K562 (cell line): ENCODE measurements around the gene RAMP2. TPM values are rescaled to one million over a fixed set of nuclear protein-coding genes. Genes with fewer than 3 reads are reported as not detected.

ENCODE experiments used
- ATAC-seq: fragments of 200-7000 bp; cut with Tn5 transposase; 3 replicates; pipeline ENCODE4 v1.9.1; 2020; ENCODE audit warnings: moderate library complexity
- BruUV-seq: library from RNA; stranded (reverse); fragments of 400-500 nt; replicated peaks from 2 replicates; lab custom pipeline; 2021; lab: Mats Ljungman, UMichigan
- CTCF ChIA-PET: fragments of 300-600 bp; formaldehyde crosslinking; extraction: SDS; loops from one replicate; lab custom pipeline; 2021; ENCODE audit warnings: low intra/inter-chr PET ratio; lab: Yijun Ruan, JAX
- POLR2A ChIA-PET: fragments of 300-600, 350-650 bp; sonication (Branson Sonifier 250); formaldehyde crosslinking; extraction: SDS; loops from one replicate; lab custom pipeline; 2021; ENCODE audit warnings: antibody characterized with exemption, inconsistent platforms; lab: Yijun Ruan, JAX
- DNase-seq, 4 experiments: peaks; one replicate each; pipeline versions ENCODE4 v3.0.0 to v3.0.0-alpha.2; 2011 to 2018; ENCODE audit warnings: low spot score in 3 of 4, mixed read lengths in 3 of 4; ENCODE audit errors: extremely low read depth in 1 of 4
- FAIRE-seq: peaks from 2 replicates; lab custom pipeline; 2011; peaks lifted over from hg19 to GRCh38; lab: Jason Lieb, UNC
- H2AFZ ChIP-seq: 2 replicates; pipeline ENCODE4 v1.6.0; 2011; ENCODE audit warnings: low read depth, low read length, control low read depth, inconsistent platforms
- H3K27ac ChIP-seq: fragments of 200-600 bp; 3 replicates; pipeline ENCODE4 v1.8.0; 2011; ENCODE audit warnings: low read depth, mild to moderate bottlenecking, control low read depth, inconsistent platforms, low read length, moderate library complexity, mixed read lengths; ENCODE audit errors: extremely low read depth
- H3K27me3 ChIP-seq, 2 experiments: fragments of 300-600 bp in 1 of 2; 2 replicates in 1 of 2; 3 replicates in 1 of 2; pipeline versions ENCODE4 v1.6.0 to v1.8.0; 2011; ENCODE audit warnings: inconsistent platforms in 2 of 2, low read length in 2 of 2, mild to moderate bottlenecking in 1 of 2, mixed read lengths in 1 of 2, moderate library complexity in 1 of 2; ENCODE audit not compliant: control insufficient read depth in 2 of 2, insufficient read depth in 2 of 2
- H3K36me3 ChIP-seq: fragments of 300-600 bp; 3 replicates; pipeline ENCODE4 v1.8.0; 2011; ENCODE audit warnings: mild to moderate bottlenecking, low read length, inconsistent platforms; ENCODE audit not compliant: control insufficient read depth, insufficient read depth
- H3K4me1 ChIP-seq, 2 experiments: fragments of 200-600 bp in 1 of 2; replicated peaks in 1 of 2; 2 replicates in 1 of 2; 3 replicates in 1 of 2; pipeline versions ENCODE4 v1.5.1 to v1.8.0; 2011; ENCODE audit warnings: inconsistent platforms in 2 of 2, low read length in 2 of 2, mild to moderate bottlenecking in 1 of 2, mixed read lengths in 1 of 2, moderate library complexity in 1 of 2; ENCODE audit not compliant: control insufficient read depth in 2 of 2, insufficient read depth in 2 of 2
- H3K4me2 ChIP-seq: 2 replicates; pipeline ENCODE4 v1.6.1; 2011; ENCODE audit warnings: low read length, control low read depth, inconsistent platforms, mixed read lengths; ENCODE audit not compliant: insufficient read depth
- H3K4me3 ChIP-seq: fragments of 200-600 bp; sonication (generic), shearing (Covaris generic); 2 replicates; pipeline ENCODE4 v1.5.1; 2016; ENCODE audit warnings: control low read depth, inconsistent platforms
- H3K79me2 ChIP-seq: fragments of 200-600 bp; 3 replicates; pipeline ENCODE4 v1.8.0; 2011; ENCODE audit warnings: low read length, inconsistent platforms; ENCODE audit not compliant: control insufficient read depth, insufficient read depth
- H3K9ac ChIP-seq, 2 experiments: 2 replicates each; pipeline versions ENCODE4 v1.6.0 to v1.6.1; 2011; ENCODE audit warnings: low read depth in 2 of 2, low read length in 2 of 2, control low read depth in 1 of 2, inconsistent platforms in 1 of 2, mild to moderate bottlenecking in 1 of 2, mixed read lengths in 1 of 2; ENCODE audit not compliant: insufficient read depth in 1 of 2
- H3K9me1 ChIP-seq: one replicate; pipeline ENCODE4 v1.6.0; 2011; ENCODE audit warnings: inconsistent platforms, mild to moderate bottlenecking, low read length, moderate library complexity; ENCODE audit not compliant: control insufficient read depth, insufficient read depth
- H3K9me3 ChIP-seq: replicated peaks from 2 replicates; pipeline ENCODE4 v1.5.1; 2011; ENCODE audit warnings: low read depth, low read length, inconsistent platforms; ENCODE audit not compliant: control insufficient read depth, insufficient read depth
- H4K20me1 ChIP-seq: replicated peaks from 2 replicates; pipeline ENCODE4 v1.6.1; 2011; ENCODE audit warnings: low read length, inconsistent platforms, mixed read lengths; ENCODE audit not compliant: control insufficient read depth, insufficient read depth
- BDP1 ChIP-seq: IDR thresholded peaks from 3 replicates; pipeline ENCODE4 v1.6.1; 2011; ENCODE audit not compliant: insufficient read length, insufficient read depth
- BMI1 ChIP-seq: fragments of 150-350 bp; IDR thresholded peaks from 2 replicates; pipeline ENCODE4 v1.6.1; 2014; ENCODE audit warnings: low read length
- CEBPB ChIP-seq: fragments of 450-650 bp; IDR thresholded peaks from 2 replicates; pipeline ENCODE4 v1.6.1; 2016; ENCODE audit warnings: missing genetic modification characterization, missing compliant biosample characterization
- CHCHD3 ChIP-seq: fragments of 250-450 bp; sonication (Bioruptor Pico); IDR thresholded peaks from 2 replicates; pipeline ENCODE4 v2.1.2; 2022; ENCODE audit warnings: mild to moderate bottlenecking
- CTBP1 ChIP-seq: fragments of 450-650 bp; IDR thresholded peaks from 2 replicates; pipeline ENCODE4 v1.6.1; 2016; ENCODE audit warnings: borderline replicate concordance
- CUX1 ChIP-seq: fragments of 200-800 bp; sonication (Bioruptor generic); IDR thresholded peaks from 2 replicates; pipeline ENCODE4 v1.6.1; 2016; ENCODE audit warnings: missing genetic modification characterization, missing compliant biosample characterization
- HMG20B ChIP-seq: fragments of 250-450 bp; sonication (Bioruptor Pico); IDR thresholded peaks from 2 replicates; pipeline ENCODE4 v1.5.0; 2021; ENCODE audit warnings: mild to moderate bottlenecking
- MCM2 ChIP-seq: fragments of 450-650 bp; IDR thresholded peaks from 2 replicates; pipeline ENCODE4 v1.6.1; 2017; ENCODE audit warnings: low read depth, mild to moderate bottlenecking
- NCOA4 ChIP-seq: fragments of 450-650 bp; IDR thresholded peaks from 2 replicates; pipeline ENCODE4 v1.6.1; 2018; ENCODE audit warnings: mild to moderate bottlenecking; ENCODE audit not compliant: partially characterized antibody
- NCOA6 ChIP-seq: fragments of 450-650 bp; IDR thresholded peaks from 2 replicates; pipeline ENCODE4 v1.6.1; 2017; ENCODE audit warnings: mild to moderate bottlenecking
- RAD21 ChIP-seq, 2 experiments: fragments of 250-450 bp in 1 of 2; fragments of 450-650 bp in 1 of 2; sonication (Bioruptor Pico) in 1 of 2; formaldehyde crosslinking in 1 of 2; IDR thresholded peaks in 1 of 2; conservative IDR thresholded peaks in 1 of 2; 2 replicates each; pipeline versions ENCODE4 v1.4.0 to v1.8.0; 2020 to 2022; ENCODE audit warnings: mild to moderate bottlenecking in 2 of 2, moderate library complexity in 1 of 2
- RCOR1 ChIP-seq, 2 experiments: IDR thresholded peaks; 2 replicates each; pipeline ENCODE4 v1.6.1; 2012; ENCODE audit warnings: low read depth in 2 of 2, low read length in 2 of 2, borderline replicate concordance in 1 of 2, improper control_type of control experiment in 1 of 2
- SOX6 ChIP-seq: fragments of 450-650 bp; IDR thresholded peaks from 2 replicates; pipeline ENCODE4 v1.6.1; 2014; ENCODE audit warnings: mild to moderate bottlenecking
- SRSF3 ChIP-seq: fragments of 200-400 bp; formaldehyde crosslinking; IDR thresholded peaks from 2 replicates; pipeline ENCODE4 v1.6.1; 2016; ENCODE audit warnings: mild to moderate bottlenecking, low read length, moderate library complexity; ENCODE audit not compliant: insufficient read depth
- TAF9B ChIP-seq: fragments of 450-650 bp; IDR thresholded peaks from 2 replicates; pipeline ENCODE4 v1.6.1; 2018; ENCODE audit warnings: mild to moderate bottlenecking; ENCODE audit not compliant: partially characterized antibody
- TFAP4 ChIP-seq: sonication (generic); formaldehyde crosslinking; IDR thresholded peaks from 2 replicates; pipeline ENCODE4 v1.8.0; 2022; ENCODE audit warnings: missing genetic modification reagents, mild to moderate bottlenecking, moderate library complexity, borderline replicate concordance
- WHSC1 ChIP-seq: IDR thresholded peaks from one replicate; pipeline ENCODE4 v1.6.1; 2012; ENCODE audit warnings: low read length, control low read depth, inconsistent platforms
- ZNF644 ChIP-seq: fragments of 200-800 bp; sonication (Bioruptor generic); IDR thresholded peaks from 2 replicates; pipeline ENCODE4 v1.6.1; 2016; ENCODE audit warnings: low read depth, missing genetic modification characterization, missing compliant biosample characterization
- WGBS: fragments of 100-300 bp; shearing (Covaris generic); methylation state at CpG from one replicate; pipeline ENCODE4 v1.1.6; 2016; ENCODE audit warnings: low coverage, mixed read lengths; ENCODE audit not compliant: insufficient coverage; ENCODE audit errors: missing lambda C conversion rate; 5-methylcytosine and 5-hydroxymethylcytosine counted together
- in situ Hi-C: fragments of 300-500 bp; cut with MboI; formaldehyde crosslinking; loops from 4 replicates; pipeline ENCODE4 v1.15.0; 2018; ENCODE audit warnings: inconsistent platforms, mixed read lengths
- intact Hi-C: fragments of 100-400 bp; cut with micrococcal nuclease; formaldehyde crosslinking; loops from 2 replicates; pipeline ENCODE4 v1.14.2; 2022
- polyA plus RNA-seq, 8 experiments: library from polyadenylated mRNA; depleted of rRNA in 4 of 8; stranded (reverse) in 5 of 8; unstranded in 3 of 8; fragments of >200 nt; fragmentation: Nextera tagmentation in 2 of 8; fragmentation: Illumina TruSeq in 1 of 8; extraction: Ambion mirVana in 2 of 8; extraction: Trizol in 1 of 8; gene quantifications; 2 replicates each; pipeline versions ENCODE4 v1.2.1 to v1.2.3, GENCODE V29; 2011 to 2014; ENCODE audit warnings: inconsistent platforms in 1 of 8, missing spikeins in 1 of 8
- total RNA-seq, 7 experiments: library from RNA; depleted of rRNA in 6 of 7; stranded (reverse); fragments of >200 nt in 6 of 7; fragmentation: Illumina TruSeq in 2 of 7; extraction: Trizol in 2 of 7; gene quantifications; 2 replicates each; pipeline versions ENCODE4 v1.2.1 to v1.2.3, GENCODE V29; 2011 to 2021; ENCODE audit warnings: low replicate concordance in 1 of 7

RAMP2 gene
- total and polyA plus RNA-seq, 9 of the 15 experiments (the other 6 are each of a cell fraction or from before 2014, with no cell fraction given) = not detected

- H4K20me1 ChIP-seq = no peaks in the 10 kb centered on the region
- H3K9ac ChIP-seq = no peak overlapping the region
- peak; percentile 90 for ATAC-seq
- intact Hi-C loops (loop anchor here (1.0 to 5.0 kb wide), 3 partner anchors 42 to 216 kb away; partner anchors contain the start of gene BECN1), in situ Hi-C loops (loop anchor here (5.0 to 10.0 kb wide), 2 partner anchors 101 to 214 kb away; partner anchors contain the start of gene BECN1)
- no peaks in the 10 kb centered on the region for H3K79me2 ChIP-seq
- H3K4me1 ChIP-seq = no peaks in the 10 kb centered on the region
- FAIRE-seq = peak; percentile 88
- ChIA-PET CTCF (interaction anchor here (1.4 to 3.8 kb wide), 3 partner anchors 42 to 217 kb away, joined by 3 to 34 read pairs (median 6); no protein-coding TSS in a partner anchor), POLR2A (no interaction called here)
- BruUV-seq = no TSS peak
- WGBS = 3% methylated on average over 2 of the region's 2 CpGs
- no peak overlapping the region for H3K4me2 ChIP-seq
- H3K9me1 ChIP-seq = no peaks in the 10 kb centered on the region
- H3K27ac ChIP-seq = no peak overlapping the region
- no peak overlapping the region for H2AFZ ChIP-seq
- peaks cover 73% of the 10 kb centered on the region for H3K36me3 ChIP-seq
- H3K9me3 ChIP-seq = no peaks in the 10 kb centered on the region
- no peak overlapping the region for H3K4me3 ChIP-seq
- no peaks in the 10 kb centered on the region for H3K27me3 ChIP-seq
- peak; percentile 60 to 81 (median 62) for DNase-seq
- TF ChIP-seq ZNF644 (tag) = no peak
- no peak for TF ChIP-seq WHSC1
- peak in 1 of 2 experiments; percentile 52; a peak in 1 of 4 replicates for TF ChIP-seq RCOR1 (IDR thresholded peaks at IDR 0.05; ENCODE audit: borderline replicate concordance in 1 of 2, low read depth in 2 of 2, low read length in 2 of 2)
- TF ChIP-seq HMG20B (CRISPR knock-in tag) = no peak
- TF ChIP-seq TAF9B = no peak
- no peak for TF ChIP-seq SRSF3
- peak; percentile 88 to 96 for TF ChIP-seq RAD21 (CRISPR knock-in tag; conservative IDR thresholded peaks at IDR 0.05 in 1 of 2, IDR thresholded peaks at IDR 0.05 in 1 of 2)
- no peak for TF ChIP-seq CHCHD3
- no peak for TF ChIP-seq CEBPB (tag)
- 0 out of 2 replicates have a peak, but pooled peaks have one; percentile 28 for TF ChIP-seq SOX6
- TF ChIP-seq MCM2 = no peak
- no peak for TF ChIP-seq CUX1 (CRISPR knock-in tag)
- TF ChIP-seq NCOA4 = no peak
- no peak for TF ChIP-seq BMI1
- TF ChIP-seq TFAP4 (CRISPR knock-in tag) = no peak
- TF ChIP-seq CTBP1 = peak; percentile 69; the same call in 1 of the 2 replicates
- no peak for TF ChIP-seq BDP1
- no peak for TF ChIP-seq NCOA6
These were observed 39.9 kb upstream of the RAMP2 start for GRCh38 chr17:42720996-42721583.
